Kidney (tissue), 14 donors: Measurements from ENCODE around the gene CORO2A. TPM values are rescaled to one million over a fixed set of nuclear protein-coding genes. Genes with fewer than 3 reads are reported as not detected.

Experiments
- DNase-seq, 5 donors: peaks; one replicate each; pipeline ENCODE4 v3.0.0-alpha.2; 2013 to 2020
- FAIRE-seq: peaks from 2 replicates; lab custom pipeline; 2012; peaks lifted over from hg19 to GRCh38; lab: Jason Lieb, UNC
- H3K27ac ChIP-seq, 2 donors: one replicate each; pipeline ENCODE4 v1.7.0; 2013; ENCODE audit warnings: low read depth in 2 of 2, low read length in 2 of 2, inconsistent platforms in 1 of 2
- H3K27me3 ChIP-seq: one replicate; pipeline ENCODE4 v1.7.1; 2013; ENCODE audit warnings: low read length, inconsistent platforms; ENCODE audit not compliant: control insufficient read depth, insufficient read depth
- H3K36me3 ChIP-seq, 3 donors: one replicate each; pipeline versions ENCODE4 v1.7.0 to v1.7.1; 2013; ENCODE audit warnings: low read length in 3 of 3, control low read depth in 1 of 3, inconsistent platforms in 1 of 3; ENCODE audit not compliant: insufficient read depth in 3 of 3, control insufficient read depth in 2 of 3
- H3K4me1 ChIP-seq, 3 donors: one replicate each; pipeline versions ENCODE4 v1.7.0 to v1.7.1; 2013; ENCODE audit warnings: low read length in 3 of 3, inconsistent platforms in 1 of 3, low read depth in 1 of 3; ENCODE audit not compliant: control insufficient read depth in 2 of 3, insufficient read depth in 2 of 3
- H3K4me3 ChIP-seq, 3 donors: one replicate each; pipeline versions ENCODE4 v1.7.0 to v1.8.1; 2013; ENCODE audit warnings: low read length in 3 of 3, control low read depth in 1 of 3, inconsistent platforms in 1 of 3
- H3K9ac ChIP-seq, 3 donors: one replicate each; pipeline versions ENCODE4 v1.7.0 to v1.7.1; 2013; ENCODE audit warnings: low read length in 3 of 3, control low read depth in 1 of 3, inconsistent platforms in 1 of 3
- H3K9me3 ChIP-seq, 3 donors: one replicate each; pipeline versions ENCODE4 v1.7.0 to v1.7.1; 2013; ENCODE audit warnings: low read length in 3 of 3, control low read depth in 1 of 3, inconsistent platforms in 1 of 3; ENCODE audit not compliant: control insufficient read depth in 2 of 3, insufficient read depth in 1 of 3
- intact Hi-C: fragments of 100-400 bp; cut with DNase I; formaldehyde crosslinking; loops from one replicate; pipeline ENCODE4 v1.11.1; 2022
- polyA plus RNA-seq: library from polyadenylated mRNA; stranded (reverse); fragments of 350-450 nt; fragmentation: Illumina TruSeq; extraction: RNeasy Lipid Tissue Mini Kit (QIAGEN cat#74804); gene quantifications from one replicate; pipeline ENCODE4 v1.2.3, GENCODE V29; 2014; ENCODE audit warnings: low read depth, low replicate concordance; ENCODE audit not compliant: insufficient read depth
- total RNA-seq: library from RNA; stranded (reverse); fragmentation: NEBNext Ultra II Directional; extraction: Animal tissue kit (Norgen Biotek cat#: 25700); gene quantifications from one replicate; pipeline ENCODE4 v1.2.1, GENCODE V29; 2021
- TF ChIP-seq, protein P1 (sequence below): IDR thresholded peaks from 3 replicates; pipeline ENCODE4 v1.5.1; 2012; ENCODE audit warnings: mild to moderate bottlenecking, moderate library complexity, borderline replicate concordance; ENCODE audit not compliant: insufficient read depth; ENCODE audit errors: extremely low read depth
- donor health status: control.
- donor health status: control.
- donor health status: control.
- donor health status: control.
- donor health status: control.
- donor health status: DM: yes; HTN: yes; CAD: no.
- donor health status: Normal renal cell carcinoma (clear cell type).

Gene CORO2A
- total and polyA plus RNA-seq, 2 donors from 2014 or later, result 0.90 to 5.3 TPM

- no peak overlapping the region for H3K27ac ChIP-seq
- H3K4me3 ChIP-seq, result no peak overlapping the region
- no peaks in the 10 kb centered on the region for H3K4me1 ChIP-seq
- no peak for FAIRE-seq
- H3K9ac ChIP-seq, result no peak overlapping the region
- intact Hi-C loops, result no loop called here
- TF ChIP-seq, protein P1, sequence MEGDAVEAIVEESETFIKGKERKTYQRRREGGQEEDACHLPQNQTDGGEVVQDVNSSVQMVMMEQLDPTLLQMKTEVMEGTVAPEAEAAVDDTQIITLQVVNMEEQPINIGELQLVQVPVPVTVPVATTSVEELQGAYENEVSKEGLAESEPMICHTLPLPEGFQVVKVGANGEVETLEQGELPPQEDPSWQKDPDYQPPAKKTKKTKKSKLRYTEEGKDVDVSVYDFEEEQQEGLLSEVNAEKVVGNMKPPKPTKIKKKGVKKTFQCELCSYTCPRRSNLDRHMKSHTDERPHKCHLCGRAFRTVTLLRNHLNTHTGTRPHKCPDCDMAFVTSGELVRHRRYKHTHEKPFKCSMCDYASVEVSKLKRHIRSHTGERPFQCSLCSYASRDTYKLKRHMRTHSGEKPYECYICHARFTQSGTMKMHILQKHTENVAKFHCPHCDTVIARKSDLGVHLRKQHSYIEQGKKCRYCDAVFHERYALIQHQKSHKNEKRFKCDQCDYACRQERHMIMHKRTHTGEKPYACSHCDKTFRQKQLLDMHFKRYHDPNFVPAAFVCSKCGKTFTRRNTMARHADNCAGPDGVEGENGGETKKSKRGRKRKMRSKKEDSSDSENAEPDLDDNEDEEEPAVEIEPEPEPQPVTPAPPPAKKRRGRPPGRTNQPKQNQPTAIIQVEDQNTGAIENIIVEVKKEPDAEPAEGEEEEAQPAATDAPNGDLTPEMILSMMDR, result no peak
- no peak for DNase-seq
- no peaks in the 10 kb centered on the region for H3K36me3 ChIP-seq
- no peaks in the 10 kb centered on the region for H3K27me3 ChIP-seq
- no peaks in the 10 kb centered on the region for H3K9me3 ChIP-seq
Measured at GRCh38 chr9:98164912-98165311, 27.5 kb downstream of the CORO2A start.

GRCh38 chr9:98162613-98163012, 29.8 kb downstream of the CORO2A start:
- Histone ChIP-seq H3K27me3 (no peaks in the 10 kb centered on the region), H3K36me3 (no peaks in the 10 kb centered on the region), H3K9ac (no peak overlapping the region), H3K27ac (no peak overlapping the region), H3K9me3 (no peaks in the 10 kb centered on the region), H3K4me3 (no peak overlapping the region), H3K4me1 (no peaks in the 10 kb centered on the region)
- FAIRE-seq (no peak), DNase-seq (peak in 2 of 5 donors; percentile 21 to 29)
- TF ChIP-seq, protein P1, result no peak
- intact Hi-C loops, result no loop called here

- no peaks in the 10 kb centered on the region for H3K4me1 ChIP-seq
- TF ChIP-seq, protein P1, result no peak
- intact Hi-C loops, result no loop called here
- H3K27ac ChIP-seq, result no peak overlapping the region
- H3K9ac ChIP-seq, result no peak overlapping the region
- H3K4me3 ChIP-seq, result no peak overlapping the region
- H3K36me3 ChIP-seq, result no peaks in the 10 kb centered on the region
- DNase-seq (no peak), FAIRE-seq (no peak)
- H3K9me3 ChIP-seq, result no peaks in the 10 kb centered on the region
- no peaks in the 10 kb centered on the region for H3K27me3 ChIP-seq
Measured at GRCh38 chr9:98161851-98162250, 30.6 kb downstream of the CORO2A start.

- intact Hi-C loops, result no loop called here
- H3K27ac ChIP-seq, result no peak overlapping the region
Measured at GRCh38 chr9:98159790-98160189, 32.6 kb downstream of the CORO2A start.

More at GRCh38 chr9:98159790-98160189, 32.6 kb downstream of the CORO2A start:
- H3K4me1 ChIP-seq, result no peaks in the 10 kb centered on the region
- no peaks in the 10 kb centered on the region for H3K27me3 ChIP-seq
- no peak for FAIRE-seq
- no peak overlapping the region for H3K4me3 ChIP-seq
- no peaks in the 10 kb centered on the region for H3K36me3 ChIP-seq
- TF ChIP-seq, protein P1, result no peak
- no peaks in the 10 kb centered on the region for H3K9me3 ChIP-seq
- no peak overlapping the region for H3K9ac ChIP-seq
- DNase-seq, result no peak
